ENCODE measurements around the gene TCOF1. TPM values are rescaled to one million over a fixed set of nuclear protein-coding genes. Genes with fewer than 3 reads are reported as not detected.
A peak's percentile ranks its signal among the peaks of the same experiment; 100 is the strongest.
"Not testable (repeated sequence)": the region's sequence is repeated elsewhere in the genome, so short reads cannot be mapped to it uniquely, and the experiment has no call there.

TCOF1 gene
- polyA plus RNA-seq, 3 donors = 36.1 to 39.9 (median 39.1) TPM

- DNase-seq = no peak
Observed at GRCh38 chr5:150402901-150403342, 45.4 kb downstream of the TCOF1 start.

GRCh38 chr5:150404121-150404520 is 46.6 kb downstream of the TCOF1 start:
- DNase-seq = no peak

- DNase-seq = no peak
Observed at GRCh38 chr5:150404535-150404934, 47.0 kb downstream of the TCOF1 start.

- no peak for DNase-seq
Observed at GRCh38 chr5:150404941-150405816, 47.7 kb downstream of the TCOF1 start.

- DNase-seq = no peak
Observed at GRCh38 chr5:150406103-150406722, 48.7 kb downstream of the TCOF1 start.

- DNase-seq = no peak
Observed at GRCh38 chr5:150406723-150407095, 49.2 kb downstream of the TCOF1 start.

- no peak for DNase-seq
Observed at GRCh38 chr5:150407096-150407720, 49.7 kb downstream of the TCOF1 start.

- DNase-seq = no peak
Observed at GRCh38 chr5:150408231-150408943, 50.9 kb downstream of the TCOF1 start.

- DNase-seq = peak; percentile 86
Observed at GRCh38 chr5:150409638-150410523, 52.4 kb downstream of the TCOF1 start.

GRCh38 chr5:150410524-150411244 is 53.2 kb downstream of the TCOF1 start:
- DNase-seq = peak; percentile 79

- no peak for DNase-seq
Observed at GRCh38 chr5:150411245-150411979, 53.9 kb downstream of the TCOF1 start.

GRCh38 chr5:150412319-150413175 is 55.0 kb downstream of the TCOF1 start, which contains the start of gene CD74:
CD74 (minus strand) TSS chr5:150412910; CDS start chr5:150412749, 161 bp downstream.
- DNase-seq = peak; percentile 78

GRCh38 chr5:150413176-150413901 is 55.8 kb downstream of the TCOF1 start:
- DNase-seq = no peak

GRCh38 chr5:150413902-150414790 is 56.6 kb downstream of the TCOF1 start:
- not testable (repeated sequence) for DNase-seq

GRCh38 chr5:150419630-150420270 is 62.3 kb downstream of the TCOF1 start:
- DNase-seq = no peak

- DNase-seq = no peak
Observed at GRCh38 chr5:150422075-150422474, 64.6 kb downstream of the TCOF1 start.
